PC-9 (cell line): ENCODE results near the gene SMARCAD1.

Experiments
- CTCF ChIP-seq: fragments of 200-600 bp; sonication (generic); conservative IDR thresholded peaks from 2 replicates; pipeline ENCODE4 v1.6.1; 2017; ENCODE audit warnings: mixed run types, antibody characterized with exemption, mild to moderate bottlenecking, moderate library complexity
- EZH2 ChIP-seq: fragments of 200-600 bp; sonication (generic); IDR thresholded peaks from 2 replicates; pipeline ENCODE4 v1.8.0; 2017; ENCODE audit warnings: antibody characterized with exemption, low read depth

GRCh38 chr4:94256828-94257227 is 49.2 kb downstream of the SMARCAD1 start:
- no peak for TF ChIP-seq EZH2
- peak; percentile 38; the same call in 1 of the 2 replicates for TF ChIP-seq CTCF
